Stimulated activated CD4-positive, alpha-beta T cell treated with anti-CD3 and anti-CD28 coated beads, Interleukin-2, amount 100 ng/mL, for 4 hours (primary cell): ENCODE data around the gene ZNF212.
A peak's percentile ranks its signal among the peaks of the same experiment; 100 is the strongest.

Experiments used
- DNase-seq: peaks from one replicate; pipeline ENCODE4 v3.0.0-alpha.2; 2020; ENCODE audit warnings: low read depth

The ZNF212 gene

GRCh38 chr7:149239345-149240143, at the start of gene ZNF212:
TSS of gene ZNF212 (plus strand) at chr7:149239651. CDS start at chr7:149239779, 128 bp downstream.
- peak; percentile 80 for DNase-seq

GRCh38 chr7:149191851-149192250, 47.6 kb upstream of the ZNF212 start:
- no peak for DNase-seq

- no peak for DNase-seq
These were observed 44.7 kb upstream of the ZNF212 start for GRCh38 chr7:149194799-149195179.

- peak; percentile 50 for DNase-seq
These were observed 44.0 kb upstream of the ZNF212 start, which contains the start of gene ZNF282 for GRCh38 chr7:149195180-149196150. TSS of gene ZNF282 (plus strand) at chr7:149195546. CDS start at chr7:149195590, 44 bp downstream.

GRCh38 chr7:149196151-149196704, 43.2 kb upstream of the ZNF212 start:
- no peak for DNase-seq

GRCh38 chr7:149196705-149197171, 42.7 kb upstream of the ZNF212 start:
- DNase-seq, result no peak

GRCh38 chr7:149197675-149198074, 41.8 kb upstream of the ZNF212 start:
- DNase-seq, result no peak

GRCh38 chr7:149198161-149198816, 41.2 kb upstream of the ZNF212 start:
- DNase-seq, result no peak

- no peak for DNase-seq
These were observed 40.0 kb upstream of the ZNF212 start for GRCh38 chr7:149199234-149199995.

GRCh38 chr7:149202831-149203231, 36.6 kb upstream of the ZNF212 start:
- DNase-seq, result no peak

- DNase-seq, result no peak
These were observed 33.6 kb upstream of the ZNF212 start for GRCh38 chr7:149205690-149206381.

GRCh38 chr7:149207324-149208035, 32.0 kb upstream of the ZNF212 start:
- no peak for DNase-seq

GRCh38 chr7:149209518-149210269, 29.8 kb upstream of the ZNF212 start:
- DNase-seq, result peak; percentile 52

GRCh38 chr7:149210551-149210950, 28.9 kb upstream of the ZNF212 start:
- DNase-seq, result no peak

GRCh38 chr7:149214020-149214720, 25.3 kb upstream of the ZNF212 start:
- DNase-seq, result no peak

GRCh38 chr7:149216402-149216801, 23.0 kb upstream of the ZNF212 start:
- no peak for DNase-seq

- DNase-seq, result no peak
These were observed 21.9 kb upstream of the ZNF212 start for GRCh38 chr7:149217570-149217969.
